NK-92 (cell line): ENCODE data around the gene HLF.

Source experiments
- DNase-seq: peaks from one replicate; lab custom pipeline; 2025; ENCODE audit not compliant: unreplicated experiment; lab: John Stamatoyannopoulos, UW

The HLF gene

GRCh38 chr17:55307879-55308278 lies 43.1 kb downstream of the HLF start:
- DNase-seq: no peak

- DNase-seq: no peak
Measured at GRCh38 chr17:55308613-55309391, 44.0 kb downstream of the HLF start.

GRCh38 chr17:55311767-55312375 lies 47.1 kb downstream of the HLF start:
- DNase-seq: no peak

- no peak for DNase-seq
Measured at GRCh38 chr17:55312852-55313251, 48.1 kb downstream of the HLF start.

DNA sequence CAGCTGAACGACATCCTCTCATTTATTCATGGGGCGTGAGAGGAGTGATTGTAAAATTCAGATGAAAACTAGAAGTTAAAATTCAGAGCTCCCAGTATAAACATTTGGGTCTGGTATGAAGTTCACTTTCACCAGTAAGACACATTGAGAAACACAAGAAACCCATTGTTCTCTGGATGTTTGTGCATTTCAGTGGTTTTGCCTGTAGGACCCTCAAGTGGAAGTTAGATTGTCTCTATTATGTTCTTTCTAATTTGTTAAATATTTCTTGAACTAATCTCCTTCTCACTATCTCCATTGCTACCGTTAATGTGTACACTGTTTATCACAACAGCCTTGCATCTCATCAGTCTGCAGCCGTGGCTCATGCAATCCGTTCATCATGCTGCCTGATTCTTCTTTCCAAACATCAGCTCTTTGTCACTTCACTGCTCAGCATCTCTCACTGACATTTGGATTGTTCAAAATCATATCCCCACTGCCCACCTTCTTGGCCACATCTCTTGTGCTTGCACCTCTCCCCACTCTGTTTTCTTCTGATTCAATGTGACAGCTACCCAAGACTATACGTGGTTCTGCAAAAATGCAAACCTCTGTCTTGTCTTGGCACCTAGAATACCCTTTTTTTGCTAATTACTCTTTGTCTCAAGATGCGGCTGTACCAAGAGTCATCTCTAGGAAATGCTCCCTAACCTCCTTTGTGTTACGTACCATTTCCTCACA lies 49.5 kb downstream of the HLF start:
- DNase-seq: no peak

DNA sequence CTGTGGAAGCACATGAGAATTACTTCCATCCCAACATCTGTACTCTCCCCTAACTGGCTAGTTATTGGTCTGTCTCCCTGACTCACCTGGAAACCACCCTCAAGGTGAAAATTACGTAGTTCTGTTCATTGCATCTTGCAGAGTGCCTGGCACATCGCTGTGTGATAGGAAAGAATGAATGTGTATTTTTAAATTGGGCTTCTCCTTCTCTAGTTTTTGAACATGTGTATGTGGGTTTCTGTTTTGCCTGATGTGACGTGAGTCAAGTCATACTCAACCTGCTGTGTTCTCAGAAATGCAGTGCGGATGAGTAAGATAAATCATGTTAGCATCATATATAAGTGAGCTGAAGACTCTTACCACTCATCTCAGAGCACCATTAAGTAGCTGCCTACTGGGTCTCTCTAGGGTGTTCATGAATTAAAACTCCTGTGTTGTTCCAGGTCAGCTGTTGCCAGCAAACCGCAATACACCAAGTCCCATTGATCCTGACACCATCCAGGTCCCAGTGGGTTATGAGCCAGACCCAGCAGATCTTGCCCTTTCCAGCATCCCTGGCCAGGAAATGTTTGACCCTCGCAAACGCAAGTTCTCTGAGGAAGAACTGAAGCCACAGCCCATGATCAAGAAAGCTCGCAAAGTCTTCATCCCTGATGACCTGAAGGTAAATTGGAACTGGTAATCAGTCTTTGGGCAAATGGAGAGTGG lies 50.2 kb downstream of the HLF start:
- DNase-seq: no peak

DNA sequence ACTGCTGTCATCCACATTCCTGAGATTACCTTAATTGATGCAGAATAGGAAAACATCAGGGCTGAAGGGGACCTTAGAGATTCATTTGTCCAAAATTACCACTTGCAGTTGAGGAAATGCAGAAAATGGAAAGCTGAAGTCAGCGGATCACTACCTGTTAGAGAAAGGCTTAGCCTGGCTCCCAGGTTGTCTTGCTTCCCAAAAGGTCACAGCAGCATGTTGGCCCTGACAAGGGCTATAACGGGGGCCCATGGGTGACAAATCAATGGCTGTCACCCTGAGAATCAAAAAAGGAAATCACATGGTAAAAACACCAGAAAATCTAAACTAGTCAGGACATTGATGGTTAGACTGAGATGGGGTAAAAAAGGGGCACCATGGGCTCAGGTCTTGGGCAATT lies 51.7 kb downstream of the HLF start:
- DNase-seq: no peak

DNA sequence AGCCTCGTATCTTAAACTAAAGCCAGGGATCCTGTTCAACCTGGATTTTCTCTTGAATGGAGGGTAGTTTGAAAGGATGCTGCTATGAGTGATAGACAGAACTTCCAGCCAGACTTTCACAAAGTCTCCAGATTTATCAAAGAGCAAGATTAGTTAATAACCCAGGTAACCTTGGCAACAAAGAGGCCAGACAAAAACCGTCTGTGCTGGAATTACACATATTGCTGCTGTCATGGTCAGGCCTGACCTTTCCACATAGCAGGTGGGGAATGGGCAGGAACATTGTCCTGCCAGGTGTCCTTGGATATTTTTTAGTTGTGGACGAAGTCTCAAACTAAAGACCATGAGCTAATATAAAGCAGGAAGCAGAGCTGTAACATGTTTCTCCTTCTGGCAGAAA lies 52.5 kb downstream of the HLF start:
- DNase-seq: no peak

DNA sequence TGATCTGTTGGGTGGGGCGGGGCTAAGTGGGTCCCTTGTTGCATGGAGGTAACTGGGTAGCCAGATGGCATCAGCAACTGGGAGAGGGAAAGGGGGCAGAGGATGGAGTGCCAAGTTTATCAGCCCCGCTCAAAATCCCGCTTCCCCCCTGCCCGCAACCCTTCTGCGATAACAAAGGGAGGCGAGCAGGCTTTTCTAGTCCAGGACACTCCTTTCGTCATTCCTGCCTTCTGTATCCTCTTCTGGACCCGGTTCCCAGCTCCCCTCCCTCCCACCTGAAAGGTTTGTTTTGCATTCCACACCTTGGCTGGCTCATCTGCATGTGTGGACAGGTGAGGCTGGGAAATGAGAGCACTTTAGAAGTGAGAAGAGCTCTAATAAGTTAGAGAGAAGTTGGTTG lies 53.3 kb downstream of the HLF start:
- no peak for DNase-seq

GRCh38 chr17:55318715-55319487 lies 54.1 kb downstream of the HLF start:
- no peak for DNase-seq

GRCh38 chr17:55319933-55320593 lies 55.3 kb downstream of the HLF start:
- no peak for DNase-seq

- DNase-seq: no peak
Measured at GRCh38 chr17:55320594-55321426, 56.0 kb downstream of the HLF start.

GRCh38 chr17:55321427-55322060 lies 56.8 kb downstream of the HLF start:
- DNase-seq: no peak

- DNase-seq: no peak
Measured at GRCh38 chr17:55322453-55322985, 57.8 kb downstream of the HLF start.

DNA sequence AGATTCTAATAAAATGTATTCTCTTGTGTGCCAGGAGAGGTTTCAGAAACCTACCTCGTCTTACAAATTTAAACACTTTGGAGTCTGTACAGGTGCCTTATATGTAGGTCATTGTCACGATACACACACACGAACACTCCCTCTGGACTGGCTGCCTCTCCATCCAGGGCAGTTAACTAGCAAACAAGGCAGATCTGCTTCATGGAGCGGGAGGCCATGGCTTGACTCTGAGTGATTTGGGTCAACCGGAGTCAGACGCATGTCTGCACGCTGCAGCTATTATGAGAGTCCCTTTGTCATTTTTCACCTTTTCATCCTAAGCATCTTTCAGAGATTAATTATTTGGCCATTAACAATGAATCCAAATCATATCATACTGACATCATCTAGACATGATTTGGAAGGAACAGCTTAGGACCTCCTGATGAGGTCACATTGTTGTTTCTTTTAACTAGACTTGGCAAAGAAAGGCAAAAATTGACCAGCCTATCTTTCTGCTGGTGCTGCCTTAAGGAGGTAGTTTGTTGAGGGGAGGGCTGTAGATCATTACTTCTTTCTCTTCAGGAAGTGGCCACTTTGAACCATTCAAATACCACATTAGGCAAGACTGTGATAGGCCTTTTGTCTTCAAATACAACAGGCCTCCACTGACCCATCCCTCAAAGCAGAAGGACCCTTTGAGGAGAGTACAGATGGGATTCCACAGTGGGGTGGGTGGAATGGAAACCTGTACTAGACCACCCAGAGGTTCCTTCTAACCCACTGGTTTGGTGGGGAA lies 58.9 kb downstream of the HLF start:
- no peak for DNase-seq

- no peak for DNase-seq
Measured at GRCh38 chr17:55324296-55324978, 59.7 kb downstream of the HLF start.

DNA sequence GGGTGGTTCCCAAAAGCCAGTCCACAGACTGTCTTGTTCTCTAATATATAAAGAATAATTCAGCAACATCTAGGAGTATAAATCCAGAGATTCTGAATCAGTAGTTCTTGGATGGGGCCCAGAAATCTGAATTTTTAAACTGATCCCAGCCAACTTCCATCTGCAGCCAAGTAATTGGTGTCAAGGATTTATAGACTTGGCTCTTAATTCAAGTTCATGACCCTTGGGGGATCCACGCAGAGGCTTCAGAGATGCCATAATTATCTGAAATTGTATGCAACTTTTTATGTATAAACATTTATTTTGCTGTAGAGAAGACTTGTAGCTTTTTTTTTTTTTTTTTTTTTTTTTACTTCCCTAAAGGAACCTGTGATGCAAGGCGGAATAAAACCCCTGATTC lies 60.6 kb downstream of the HLF start:
- no peak for DNase-seq
